Endothelial cell of umbilical vein (primary cell): ENCODE measurements around the gene AMH. TPM values are rescaled to one million over a fixed set of nuclear protein-coding genes. Genes with fewer than 3 reads are reported as not detected.

Experiments used
- BruUV-seq: library from RNA; stranded (reverse); fragments of 400-500 nt; replicated peaks from 2 replicates; lab custom pipeline; 2021; lab: Mats Ljungman, UMichigan
- CTCF ChIA-PET: fragments of 300-600, 350-600 bp; sonication (Branson Sonifier 250); formaldehyde crosslinking; loops from one replicate; lab custom pipeline; 2021; ENCODE audit warnings: antibody characterized with exemption, inconsistent platforms; lab: Charles Lee
- POLR2A ChIA-PET: fragments of 300-600, 350-600 bp; sonication (Branson Sonifier 250); formaldehyde crosslinking; loops from one replicate; lab custom pipeline; 2021; ENCODE audit warnings: antibody characterized with exemption, inconsistent platforms; lab: Charles Lee
- DNase-seq: peaks from one replicate; pipeline ENCODE4 v3.0.0-alpha.2; 2011; ENCODE audit warnings: low read depth, low spot score
- FAIRE-seq: peaks from 2 replicates; lab custom pipeline; 2011; peaks lifted over from hg19 to GRCh38; lab: Jason Lieb, UNC
- H2AFZ ChIP-seq: 2 replicates; pipeline ENCODE4 v1.6.0; 2012; ENCODE audit warnings: low read depth, low read length, control low read depth, inconsistent platforms
- H3K27ac ChIP-seq: 2 replicates; pipeline ENCODE4 v1.5.1; 2011; ENCODE audit warnings: low read depth, mild to moderate bottlenecking, control low read depth, low read length, moderate library complexity; ENCODE audit not compliant: insufficient read depth
- H3K27me3 ChIP-seq, 2 experiments: 2 replicates each; pipeline versions ENCODE4 v1.6.0 to v1.6.1; 2011; ENCODE audit warnings: low read length in 2 of 2, mixed read lengths in 1 of 2; ENCODE audit not compliant: control insufficient read depth in 2 of 2, insufficient read depth in 2 of 2
- H3K36me3 ChIP-seq, 2 experiments: 2 replicates in 1 of 2; 3 replicates in 1 of 2; pipeline ENCODE4 v1.5.1; 2011; ENCODE audit warnings: low read length in 2 of 2, mild to moderate bottlenecking in 1 of 2, moderate library complexity in 1 of 2; ENCODE audit not compliant: control insufficient read depth in 2 of 2, insufficient read depth in 2 of 2; ENCODE audit errors: extremely low read depth in 1 of 2
- H3K4me1 ChIP-seq: 3 replicates; pipeline ENCODE4 v1.5.1; 2011; ENCODE audit warnings: mild to moderate bottlenecking, low read length; ENCODE audit not compliant: control insufficient read depth, insufficient read depth; ENCODE audit errors: extremely low read depth
- H3K4me2 ChIP-seq: 2 replicates; pipeline ENCODE4 v1.6.1; 2011; ENCODE audit warnings: low read length, control low read depth, mixed read lengths; ENCODE audit not compliant: insufficient read depth
- H3K4me3 ChIP-seq, 3 experiments: fragments of 200-600 bp in 1 of 3; sonication (generic), shearing (Covaris generic) in 1 of 3; replicated peaks in 1 of 3; 2 replicates each; pipeline ENCODE4 v1.5.1; 2011 to 2016; ENCODE audit warnings: control low read depth in 3 of 3, low read length in 3 of 3, mild to moderate bottlenecking in 2 of 3, inconsistent platforms in 1 of 3, low read depth in 1 of 3, moderate library complexity in 1 of 3; ENCODE audit not compliant: insufficient read depth in 1 of 3
- H3K79me2 ChIP-seq: 2 replicates; pipeline ENCODE4 v1.6.0; 2012; ENCODE audit warnings: low read length, inconsistent platforms; ENCODE audit not compliant: control insufficient read depth, insufficient read depth
- H3K9ac ChIP-seq: replicated peaks from 2 replicates; pipeline ENCODE3; 2011; ENCODE audit warnings: low read length, control low read depth; ENCODE audit not compliant: insufficient read depth; ENCODE audit errors: extremely low read depth
- H3K9me1 ChIP-seq: replicated peaks from 3 replicates; pipeline ENCODE4 v1.6.0; 2011; ENCODE audit warnings: mild to moderate bottlenecking, low read length; ENCODE audit not compliant: control insufficient read depth, insufficient read depth; ENCODE audit errors: extremely low read depth
- H3K9me3 ChIP-seq: replicated peaks from 2 replicates; pipeline ENCODE4 v1.5.1; 2012; ENCODE audit warnings: low read length, inconsistent platforms; ENCODE audit not compliant: control insufficient read depth, insufficient read depth
- H4K20me1 ChIP-seq: replicated peaks from 2 replicates; pipeline ENCODE3; 2011; ENCODE audit warnings: mild to moderate bottlenecking, low read length; ENCODE audit not compliant: control insufficient read depth, insufficient read depth; ENCODE audit errors: extremely low read depth
- EZH2 ChIP-seq: IDR thresholded peaks from 2 replicates; pipeline ENCODE4 v1.6.1; 2012; ENCODE audit warnings: borderline replicate concordance, low read depth, mild to moderate bottlenecking, moderate library complexity, low read length, inconsistent platforms; ENCODE audit not compliant: severe bottlenecking
- FOS ChIP-seq: IDR thresholded peaks from 2 replicates; pipeline ENCODE4 v1.6.1; 2011; ENCODE audit warnings: mild to moderate bottlenecking, low read length, moderate library complexity, borderline replicate concordance; ENCODE audit not compliant: insufficient read depth
- GATA2 ChIP-seq: IDR thresholded peaks from 2 replicates; pipeline ENCODE4 v1.7.0; 2011; ENCODE audit warnings: low read depth, mild to moderate bottlenecking, moderate library complexity, mixed read lengths, low read length; ENCODE audit not compliant: insufficient read length, insufficient read depth
- JUN ChIP-seq: IDR thresholded peaks from 2 replicates; pipeline ENCODE4 v1.6.1; 2011; ENCODE audit warnings: borderline replicate concordance, low read depth; ENCODE audit not compliant: insufficient read length, insufficient read depth
- POLR2A ChIP-seq: IDR thresholded peaks from 2 replicates; pipeline ENCODE4 v1.6.1; 2012; ENCODE audit warnings: low read depth, mild to moderate bottlenecking, control low read depth, low read length
- POLR2AphosphoS5 ChIP-seq: IDR thresholded peaks from 2 replicates; pipeline ENCODE4 v1.6.1; 2012; ENCODE audit warnings: low read depth, mild to moderate bottlenecking, control low read depth, low read length, moderate library complexity; ENCODE audit not compliant: insufficient read depth
- dilution Hi-C: fragments of 300-500 bp; cut with MboI; formaldehyde crosslinking; loops from one replicate; pipeline ENCODE4 v1.15.0; 2019; ENCODE audit warnings: low sequenced_read_pairs; ENCODE audit not compliant: extremely low pct_ligation_motif_present
- intact Hi-C: fragments of 100-400 bp; cut with micrococcal nuclease; formaldehyde crosslinking; loops from one replicate; pipeline ENCODE4 v1.10.0; 2022
- polyA plus RNA-seq, 4 experiments: library from polyadenylated mRNA; depleted of rRNA in 3 of 4; stranded (reverse) in 3 of 4; unstranded in 1 of 4; fragments of >200 nt; gene quantifications; 2 replicates each; pipeline versions ENCODE4 v1.2.1 to v1.2.3, GENCODE V29; 2011 to 2012; ENCODE audit warnings: missing spikeins in 1 of 4
- total RNA-seq: library from RNA; stranded (reverse); gene quantifications from 2 replicates; pipeline ENCODE4 v1.2.3, GENCODE V29; 2021
- TF ChIP-seq, protein P1 (sequence below), 2 donors: IDR thresholded peaks; 1 replicate in 1 of 2; 2 replicates in 1 of 2; pipeline ENCODE4 v1.5.1; 2011; ENCODE audit warnings: low read length in 2 of 2, mild to moderate bottlenecking in 2 of 2, moderate library complexity in 2 of 2, control low read depth in 1 of 2, inconsistent platforms in 1 of 2, low read depth in 1 of 2; ENCODE audit not compliant: insufficient read depth in 1 of 2; ENCODE audit errors: extremely low read depth in 1 of 2
- TF ChIP-seq, protein P2 (sequence below): IDR thresholded peaks from 2 replicates; pipeline ENCODE4 v1.6.1; 2011; ENCODE audit not compliant: insufficient read depth, insufficient read length

Gene AMH
- total and polyA plus RNA-seq, 2 donors (not counting 3 experiments of a cell fraction or from before 2014, with no cell fraction given), result 3.3 to 9.6 TPM

GRCh38 chr19:2246014-2246620, 3.0 kb upstream of the AMH start:
- peaks cover 25 to 52% of the 10 kb centered on the region in 2 experiments for H3K36me3 ChIP-seq
- intact Hi-C loops (no loop called here), dilution Hi-C loops (no loop called here)
- FAIRE-seq (no peak), DNase-seq (no peak)
- no peak overlapping the region for H3K4me2 ChIP-seq
- ChIA-PET CTCF (interaction anchor here (1.2 kb wide), 1 partner anchor 16 kb away, joined by 3 read pairs; no protein-coding TSS in a partner anchor), POLR2A (no interaction called here)
- no peak overlapping the region for H2AFZ ChIP-seq
- peaks cover 13% of the 10 kb centered on the region for H3K4me1 ChIP-seq
- H3K9me3 ChIP-seq, result no peaks in the 10 kb centered on the region
- H3K79me2 ChIP-seq, result peaks cover 33% of the 10 kb centered on the region
- H3K9ac ChIP-seq, result no peak overlapping the region
- H3K27me3 ChIP-seq, result peaks cover 2 to 11% of the 10 kb centered on the region in 2 experiments
- no peaks in the 10 kb centered on the region for H3K9me1 ChIP-seq
- no peak overlapping the region for H3K4me3 ChIP-seq
- no peak for TF ChIP-seq POLR2A
- TF ChIP-seq EZH2, result no peak
- no peak for TF ChIP-seq JUN
- TF ChIP-seq FOS, result no peak
- TF ChIP-seq POLR2AphosphoS5, result no peak
- TF ChIP-seq, protein P1, sequence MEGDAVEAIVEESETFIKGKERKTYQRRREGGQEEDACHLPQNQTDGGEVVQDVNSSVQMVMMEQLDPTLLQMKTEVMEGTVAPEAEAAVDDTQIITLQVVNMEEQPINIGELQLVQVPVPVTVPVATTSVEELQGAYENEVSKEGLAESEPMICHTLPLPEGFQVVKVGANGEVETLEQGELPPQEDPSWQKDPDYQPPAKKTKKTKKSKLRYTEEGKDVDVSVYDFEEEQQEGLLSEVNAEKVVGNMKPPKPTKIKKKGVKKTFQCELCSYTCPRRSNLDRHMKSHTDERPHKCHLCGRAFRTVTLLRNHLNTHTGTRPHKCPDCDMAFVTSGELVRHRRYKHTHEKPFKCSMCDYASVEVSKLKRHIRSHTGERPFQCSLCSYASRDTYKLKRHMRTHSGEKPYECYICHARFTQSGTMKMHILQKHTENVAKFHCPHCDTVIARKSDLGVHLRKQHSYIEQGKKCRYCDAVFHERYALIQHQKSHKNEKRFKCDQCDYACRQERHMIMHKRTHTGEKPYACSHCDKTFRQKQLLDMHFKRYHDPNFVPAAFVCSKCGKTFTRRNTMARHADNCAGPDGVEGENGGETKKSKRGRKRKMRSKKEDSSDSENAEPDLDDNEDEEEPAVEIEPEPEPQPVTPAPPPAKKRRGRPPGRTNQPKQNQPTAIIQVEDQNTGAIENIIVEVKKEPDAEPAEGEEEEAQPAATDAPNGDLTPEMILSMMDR (IDR thresholded peaks at IDR 0.05; ENCODE audit: extremely low read depth in 1 of 2, insufficient read depth in 1 of 2, low read depth in 1 of 2, low read length in 2 of 2), result no peak
- TF ChIP-seq, protein P2, sequence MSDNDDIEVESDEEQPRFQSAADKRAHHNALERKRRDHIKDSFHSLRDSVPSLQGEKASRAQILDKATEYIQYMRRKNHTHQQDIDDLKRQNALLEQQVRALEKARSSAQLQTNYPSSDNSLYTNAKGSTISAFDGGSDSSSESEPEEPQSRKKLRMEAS, result no peak
- no peak for TF ChIP-seq GATA2
- H4K20me1 ChIP-seq, result no peaks in the 10 kb centered on the region
- H3K27ac ChIP-seq, result no peak overlapping the region
- BruUV-seq, result no TSS peak
